WTC11 (cell line): ENCODE results near the gene LRFN2. TPM values are rescaled to one million over a fixed set of nuclear protein-coding genes. Genes with fewer than 3 reads are reported as not detected.
A peak's percentile ranks its signal among the peaks of the same experiment; 100 is the strongest.

Experiments
- ATAC-seq: fragments of 200-7000 bp; cut with Tn5 transposase; 2 replicates; pipeline ENCODE4 v1.10.0; 2021; ENCODE audit warnings: mild to moderate bottlenecking, moderate library complexity
- CTCF ChIA-PET: fragments of 300-600 bp; sonication (Branson Sonifier 250); formaldehyde crosslinking; loops from one replicate; lab custom pipeline; 2021; ENCODE audit warnings: antibody characterized with exemption; lab: Charles Lee
- POLR2A ChIA-PET: fragments of 350-600 bp; sonication (Branson Sonifier 250); formaldehyde crosslinking; loops from one replicate; lab custom pipeline; 2021; ENCODE audit warnings: antibody characterized with exemption; lab: Charles Lee
- DNase-seq: peaks from one replicate; pipeline ENCODE4 v3.0.0; 2021; ENCODE audit warnings: low spot score
- H3K27ac Mint-ChIP-seq: 2 replicates; pipeline ENCODE4 v1.8.0; 2021; ENCODE audit warnings: mixed read lengths
- H3K27me3 Mint-ChIP-seq: 2 replicates; pipeline ENCODE4 v1.8.0; 2021; ENCODE audit warnings: low read depth, mild to moderate bottlenecking, moderate library complexity, mixed read lengths
- H3K36me3 Mint-ChIP-seq: 2 replicates; pipeline ENCODE4 v1.8.0; 2021; ENCODE audit warnings: mixed read lengths
- H3K4me1 Mint-ChIP-seq: 2 replicates; pipeline ENCODE4 v1.8.0; 2022; ENCODE audit warnings: mixed read lengths
- H3K4me3 Mint-ChIP-seq: 2 replicates; pipeline ENCODE4 v1.8.0; 2021; ENCODE audit warnings: mild to moderate bottlenecking, moderate library complexity, mixed read lengths
- H3K9me3 Mint-ChIP-seq: 2 replicates; pipeline ENCODE4 v1.8.0; 2021; ENCODE audit warnings: mixed read lengths
- IRF2 ChIP-seq: sonication (generic); formaldehyde crosslinking; IDR thresholded peaks from 2 replicates; pipeline ENCODE4 v1.8.0; 2022; ENCODE audit warnings: low read depth, missing genetic modification reagents, borderline replicate concordance
- JUN ChIP-seq: sonication (generic); formaldehyde crosslinking; IDR thresholded peaks from 2 replicates; pipeline ENCODE4 v1.8.0; 2023; ENCODE audit warnings: mild to moderate bottlenecking, missing genetic modification reagents
- KAT7 ChIP-seq: sonication (generic); formaldehyde crosslinking; IDR thresholded peaks from 2 replicates; pipeline ENCODE4 v1.8.1; 2023; ENCODE audit warnings: missing genetic modification reagents, mild to moderate bottlenecking, borderline replicate concordance
- NFE2L1 ChIP-seq: sonication (generic); formaldehyde crosslinking; IDR thresholded peaks from 2 replicates; pipeline ENCODE4 v1.8.1; 2023; ENCODE audit warnings: missing genetic modification reagents
- NFYB ChIP-seq: sonication (generic); formaldehyde crosslinking; conservative IDR thresholded peaks from 2 replicates; pipeline ENCODE4 v1.8.0; 2022; ENCODE audit warnings: low read depth, missing genetic modification reagents
- RORB ChIP-seq: fragments of 250-450 bp; sonication (Bioruptor Pico); IDR thresholded peaks from 2 replicates; pipeline ENCODE4 v1.9.0; 2021; ENCODE audit warnings: mild to moderate bottlenecking
- TCF7 ChIP-seq: sonication (generic); formaldehyde crosslinking; IDR thresholded peaks from 2 replicates; pipeline ENCODE4 v1.8.0; 2022; ENCODE audit warnings: mild to moderate bottlenecking, low read depth, missing genetic modification reagents, moderate library complexity
- TEAD1 ChIP-seq: sonication (generic); formaldehyde crosslinking; IDR thresholded peaks from 2 replicates; pipeline ENCODE4 v1.8.0; 2022; ENCODE audit warnings: mild to moderate bottlenecking, missing genetic modification reagents
- TP53 ChIP-seq: sonication (generic); formaldehyde crosslinking; IDR thresholded peaks from 2 replicates; pipeline ENCODE4 v1.8.1; 2023; ENCODE audit warnings: mild to moderate bottlenecking, missing genetic modification reagents
- total RNA-seq: library from RNA; stranded (reverse); gene quantifications from 3 replicates; pipeline ENCODE4 v1.2.3, GENCODE V29; 2021
- TF ChIP-seq, protein P1 (sequence below): sonication (generic); formaldehyde crosslinking; conservative IDR thresholded peaks from 2 replicates; pipeline ENCODE4 v1.8.1; 2022; ENCODE audit warnings: mild to moderate bottlenecking, missing genetic modification reagents
- TF ChIP-seq, protein P2 (sequence below): fragments of 250-450 bp; sonication (Bioruptor Pico); IDR thresholded peaks from 2 replicates; pipeline ENCODE4 v1.9.0; 2021; ENCODE audit warnings: mild to moderate bottlenecking
- TF ChIP-seq, protein P3 (sequence below): sonication (generic); formaldehyde crosslinking; IDR thresholded peaks from 2 replicates; pipeline ENCODE4 v1.8.0; 2022; ENCODE audit warnings: mild to moderate bottlenecking, missing genetic modification reagents
- TF ChIP-seq, protein P4 (sequence below): fragments of 200-600 bp; IDR thresholded peaks from 2 replicates; pipeline ENCODE4 v1.8.0; 2022; ENCODE audit warnings: antibody characterized with exemption
- TF ChIP-seq, protein P5 (sequence below): fragments of 250-450 bp; sonication (Bioruptor Pico); IDR thresholded peaks from 2 replicates; pipeline ENCODE4 v1.9.0; 2021; ENCODE audit warnings: moderate library complexity, mild to moderate bottlenecking, inconsistent platforms, borderline replicate concordance
- TF ChIP-seq, protein P6 (sequence below): sonication (generic); formaldehyde crosslinking; IDR thresholded peaks from 2 replicates; pipeline ENCODE4 v1.8.1; 2023; ENCODE audit warnings: mild to moderate bottlenecking, missing genetic modification reagents
- TF ChIP-seq, protein P7 (sequence below): fragments of 250-450 bp; sonication (Bioruptor Pico); IDR thresholded peaks from 2 replicates; pipeline ENCODE4 v1.8.0; 2021; ENCODE audit warnings: mild to moderate bottlenecking
- TF ChIP-seq, protein P8 (sequence below): sonication (generic); formaldehyde crosslinking; IDR thresholded peaks from 2 replicates; pipeline ENCODE4 v1.8.1; 2023; ENCODE audit warnings: mild to moderate bottlenecking, missing genetic modification reagents

The LRFN2 gene
- total RNA-seq, 1 experiment from 2014 or later, result 1.6 TPM

DNA sequence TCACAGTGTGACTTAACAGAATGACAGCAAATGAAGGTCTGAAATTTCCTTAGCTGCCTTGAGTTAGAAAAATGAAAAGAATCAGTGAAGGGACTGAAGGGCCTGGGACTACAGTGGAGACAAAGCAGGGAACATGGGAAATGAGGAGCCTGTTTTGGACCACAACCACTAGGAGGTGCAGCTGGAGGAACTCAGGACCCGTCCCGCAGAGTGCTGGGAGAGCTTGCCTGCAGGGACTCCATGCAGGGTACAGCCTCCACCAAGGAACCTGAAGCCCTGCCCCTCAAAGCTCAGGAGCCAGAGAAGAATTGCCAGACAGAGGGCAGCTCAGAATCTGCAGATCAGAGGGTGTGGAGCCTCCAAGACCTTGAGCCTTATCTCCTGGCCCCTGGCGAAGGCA is 50.7 kb downstream of the LRFN2 start:
- Mint-ChIP-seq H3K27me3 (no peaks in the 10 kb centered on the region; the same call in 1 of the 2 replicates), H3K4me1 (peaks cover 22% of the 10 kb centered on the region), H3K36me3 (no peaks in the 10 kb centered on the region), H3K9me3 (no peaks in the 10 kb centered on the region), H3K27ac (no peak overlapping the region), H3K4me3 (no peak overlapping the region)
- CTCF ChIA-PET, result interaction anchor here (0.6 to 3.0 kb wide), 16 partner anchors 10 to 555 kb away, joined by 3 to 23 read pairs (median 6); partner anchors contain the start of gene LRFN2
- ATAC-seq, result peak; percentile 93
- POLR2A ChIA-PET, result no interaction called here
- TF ChIP-seq, protein P1, sequence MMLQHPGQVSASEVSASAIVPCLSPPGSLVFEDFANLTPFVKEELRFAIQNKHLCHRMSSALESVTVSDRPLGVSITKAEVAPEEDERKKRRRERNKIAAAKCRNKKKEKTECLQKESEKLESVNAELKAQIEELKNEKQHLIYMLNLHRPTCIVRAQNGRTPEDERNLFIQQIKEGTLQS, result no peak
- TF ChIP-seq IRF2 (CRISPR knock-in tag) (no peak), NFYB (CRISPR knock-in tag) (no peak), JUN (CRISPR knock-in tag) (no peak), KAT7 (CRISPR knock-in tag) (no peak), RORB (CRISPR knock-in tag) (no peak), TP53 (no peak)
- TF ChIP-seq, protein P2, sequence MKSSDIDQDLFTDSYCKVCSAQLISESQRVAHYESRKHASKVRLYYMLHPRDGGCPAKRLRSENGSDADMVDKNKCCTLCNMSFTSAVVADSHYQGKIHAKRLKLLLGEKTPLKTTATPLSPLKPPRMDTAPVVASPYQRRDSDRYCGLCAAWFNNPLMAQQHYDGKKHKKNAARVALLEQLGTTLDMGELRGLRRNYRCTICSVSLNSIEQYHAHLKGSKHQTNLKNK, result no peak
- TF ChIP-seq, protein P3, sequence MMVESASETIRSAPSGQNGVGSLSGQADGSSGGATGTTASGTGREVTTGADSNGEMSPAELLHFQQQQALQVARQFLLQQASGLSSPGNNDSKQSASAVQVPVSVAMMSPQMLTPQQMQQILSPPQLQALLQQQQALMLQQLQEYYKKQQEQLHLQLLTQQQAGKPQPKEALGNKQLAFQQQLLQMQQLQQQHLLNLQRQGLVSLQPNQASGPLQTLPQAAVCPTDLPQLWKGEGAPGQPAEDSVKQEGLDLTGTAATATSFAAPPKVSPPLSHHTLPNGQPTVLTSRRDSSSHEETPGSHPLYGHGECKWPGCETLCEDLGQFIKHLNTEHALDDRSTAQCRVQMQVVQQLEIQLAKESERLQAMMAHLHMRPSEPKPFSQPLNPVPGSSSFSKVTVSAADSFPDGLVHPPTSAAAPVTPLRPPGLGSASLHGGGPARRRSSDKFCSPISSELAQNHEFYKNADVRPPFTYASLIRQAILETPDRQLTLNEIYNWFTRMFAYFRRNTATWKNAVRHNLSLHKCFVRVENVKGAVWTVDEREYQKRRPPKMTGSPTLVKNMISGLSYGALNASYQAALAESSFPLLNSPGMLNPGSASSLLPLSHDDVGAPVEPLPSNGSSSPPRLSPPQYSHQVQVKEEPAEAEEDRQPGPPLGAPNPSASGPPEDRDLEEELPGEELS, result no peak
- peak; percentile 54 for DNase-seq

DNA sequence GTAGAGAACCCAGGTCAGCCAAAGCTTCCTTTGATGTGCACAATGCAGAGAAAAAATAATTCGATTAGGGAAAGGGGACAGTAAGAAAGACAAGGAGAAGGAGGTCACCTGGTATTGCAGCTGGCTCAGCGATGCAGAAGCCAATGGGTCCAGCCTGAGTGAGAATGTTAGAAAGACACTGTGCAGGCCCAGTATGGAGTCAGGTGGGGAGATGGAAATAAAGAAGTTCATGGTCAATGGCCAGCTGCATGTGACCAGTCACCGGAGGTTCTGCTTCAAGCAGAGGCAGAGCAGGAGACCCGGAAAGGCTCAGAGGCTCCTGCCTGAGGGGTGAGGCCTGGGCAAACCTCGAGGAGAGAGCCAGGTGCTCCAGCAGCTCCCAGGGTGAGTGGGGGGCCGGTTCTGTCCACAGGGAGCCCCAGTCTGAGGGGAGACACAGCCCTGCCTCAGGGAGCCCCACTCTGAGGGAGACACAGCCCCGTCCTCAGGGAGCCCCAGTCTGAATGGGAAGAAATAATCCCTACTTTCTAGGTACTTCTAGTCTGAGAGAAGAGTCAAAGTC is 51.3 kb downstream of the LRFN2 start:
- Mint-ChIP-seq H3K27me3 (no peaks in the 10 kb centered on the region; the same call in 1 of the 2 replicates), H3K9me3 (no peaks in the 10 kb centered on the region), H3K4me3 (no peak overlapping the region), H3K4me1 (peaks cover 17% of the 10 kb centered on the region), H3K27ac (no peak overlapping the region), H3K36me3 (no peaks in the 10 kb centered on the region)
- POLR2A ChIA-PET, result no interaction called here
- TF ChIP-seq TEAD1 (CRISPR knock-in tag) (no peak), TCF7 (CRISPR knock-in tag) (no peak), NFE2L1 (no peak)
- TF ChIP-seq, protein P4, sequence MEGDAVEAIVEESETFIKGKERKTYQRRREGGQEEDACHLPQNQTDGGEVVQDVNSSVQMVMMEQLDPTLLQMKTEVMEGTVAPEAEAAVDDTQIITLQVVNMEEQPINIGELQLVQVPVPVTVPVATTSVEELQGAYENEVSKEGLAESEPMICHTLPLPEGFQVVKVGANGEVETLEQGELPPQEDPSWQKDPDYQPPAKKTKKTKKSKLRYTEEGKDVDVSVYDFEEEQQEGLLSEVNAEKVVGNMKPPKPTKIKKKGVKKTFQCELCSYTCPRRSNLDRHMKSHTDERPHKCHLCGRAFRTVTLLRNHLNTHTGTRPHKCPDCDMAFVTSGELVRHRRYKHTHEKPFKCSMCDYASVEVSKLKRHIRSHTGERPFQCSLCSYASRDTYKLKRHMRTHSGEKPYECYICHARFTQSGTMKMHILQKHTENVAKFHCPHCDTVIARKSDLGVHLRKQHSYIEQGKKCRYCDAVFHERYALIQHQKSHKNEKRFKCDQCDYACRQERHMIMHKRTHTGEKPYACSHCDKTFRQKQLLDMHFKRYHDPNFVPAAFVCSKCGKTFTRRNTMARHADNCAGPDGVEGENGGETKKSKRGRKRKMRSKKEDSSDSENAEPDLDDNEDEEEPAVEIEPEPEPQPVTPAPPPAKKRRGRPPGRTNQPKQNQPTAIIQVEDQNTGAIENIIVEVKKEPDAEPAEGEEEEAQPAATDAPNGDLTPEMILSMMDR, result no peak
- CTCF ChIA-PET, result interaction anchor here (0.6 to 3.0 kb wide), 15 partner anchors 10 to 555 kb away, joined by 3 to 23 read pairs (median 5); partner anchors contain the start of gene LRFN2
- no peak for DNase-seq
- no peak for ATAC-seq

DNA sequence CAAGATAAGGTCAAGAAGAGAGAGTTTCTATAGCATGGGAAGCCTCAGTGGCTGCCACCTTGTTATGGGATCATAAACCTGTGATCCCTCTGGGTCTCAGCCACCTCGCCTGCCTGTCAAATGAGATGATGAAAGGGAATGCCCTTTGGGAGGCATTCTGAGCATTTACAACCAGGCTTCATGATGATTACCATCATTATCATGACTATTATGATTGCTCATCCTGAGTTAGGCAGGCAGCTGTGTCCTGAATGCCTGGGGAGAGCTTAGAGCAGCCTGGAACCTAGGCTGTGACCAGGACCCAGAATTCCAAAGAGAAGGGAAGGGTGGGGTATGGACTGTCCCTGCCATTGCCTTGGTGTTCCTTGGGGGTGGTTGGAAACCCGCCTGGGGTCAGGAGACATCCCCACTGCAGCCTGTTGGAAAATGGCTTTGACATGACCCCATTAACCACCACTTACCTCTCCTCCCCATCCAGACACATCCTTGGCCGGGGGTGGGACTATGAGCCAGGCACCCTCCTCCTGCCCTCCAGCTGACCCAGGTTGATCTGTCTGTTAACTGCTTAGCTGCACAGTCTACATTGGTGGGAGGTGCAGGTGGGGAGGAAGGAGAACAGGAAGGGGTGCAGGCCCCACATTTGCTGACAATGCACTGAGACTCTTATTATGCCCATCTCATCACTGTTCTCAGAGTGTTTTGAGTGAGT is 51.9 kb downstream of the LRFN2 start:
- ChIA-PET CTCF (interaction anchor here (1.0 to 2.8 kb wide), 5 partner anchors 11 to 207 kb away, joined by 4 to 13 read pairs (median 5); partner anchors contain the start of gene LRFN2), POLR2A (no interaction called here)
- peaks cover 19% of the 10 kb centered on the region for H3K4me1 Mint-ChIP-seq
- ATAC-seq, result no peak
- no peaks in the 10 kb centered on the region for H3K36me3 Mint-ChIP-seq
- H3K27ac Mint-ChIP-seq, result no peak overlapping the region
- H3K9me3 Mint-ChIP-seq, result no peaks in the 10 kb centered on the region
- no peak for DNase-seq
- TF ChIP-seq, protein P5, sequence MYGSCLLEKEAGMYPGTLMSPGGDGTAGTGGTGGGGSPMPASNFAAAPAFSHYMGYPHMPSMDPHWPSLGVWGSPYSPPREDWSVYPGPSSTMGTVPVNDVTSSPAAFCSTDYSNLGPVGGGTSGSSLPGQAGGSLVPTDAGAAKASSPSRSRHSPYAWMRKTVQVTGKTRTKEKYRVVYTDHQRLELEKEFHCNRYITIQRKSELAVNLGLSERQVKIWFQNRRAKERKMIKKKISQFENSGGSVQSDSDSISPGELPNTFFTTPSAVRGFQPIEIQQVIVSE (CRISPR knock-in tag), result no peak
- TF ChIP-seq, protein P6, sequence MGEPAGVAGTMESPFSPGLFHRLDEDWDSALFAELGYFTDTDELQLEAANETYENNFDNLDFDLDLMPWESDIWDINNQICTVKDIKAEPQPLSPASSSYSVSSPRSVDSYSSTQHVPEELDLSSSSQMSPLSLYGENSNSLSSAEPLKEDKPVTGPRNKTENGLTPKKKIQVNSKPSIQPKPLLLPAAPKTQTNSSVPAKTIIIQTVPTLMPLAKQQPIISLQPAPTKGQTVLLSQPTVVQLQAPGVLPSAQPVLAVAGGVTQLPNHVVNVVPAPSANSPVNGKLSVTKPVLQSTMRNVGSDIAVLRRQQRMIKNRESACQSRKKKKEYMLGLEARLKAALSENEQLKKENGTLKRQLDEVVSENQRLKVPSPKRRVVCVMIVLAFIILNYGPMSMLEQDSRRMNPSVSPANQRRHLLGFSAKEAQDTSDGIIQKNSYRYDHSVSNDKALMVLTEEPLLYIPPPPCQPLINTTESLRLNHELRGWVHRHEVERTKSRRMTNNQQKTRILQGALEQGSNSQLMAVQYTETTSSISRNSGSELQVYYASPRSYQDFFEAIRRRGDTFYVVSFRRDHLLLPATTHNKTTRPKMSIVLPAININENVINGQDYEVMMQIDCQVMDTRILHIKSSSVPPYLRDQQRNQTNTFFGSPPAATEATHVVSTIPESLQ (CRISPR knock-in tag), result no peak
- TF ChIP-seq, protein P7, sequence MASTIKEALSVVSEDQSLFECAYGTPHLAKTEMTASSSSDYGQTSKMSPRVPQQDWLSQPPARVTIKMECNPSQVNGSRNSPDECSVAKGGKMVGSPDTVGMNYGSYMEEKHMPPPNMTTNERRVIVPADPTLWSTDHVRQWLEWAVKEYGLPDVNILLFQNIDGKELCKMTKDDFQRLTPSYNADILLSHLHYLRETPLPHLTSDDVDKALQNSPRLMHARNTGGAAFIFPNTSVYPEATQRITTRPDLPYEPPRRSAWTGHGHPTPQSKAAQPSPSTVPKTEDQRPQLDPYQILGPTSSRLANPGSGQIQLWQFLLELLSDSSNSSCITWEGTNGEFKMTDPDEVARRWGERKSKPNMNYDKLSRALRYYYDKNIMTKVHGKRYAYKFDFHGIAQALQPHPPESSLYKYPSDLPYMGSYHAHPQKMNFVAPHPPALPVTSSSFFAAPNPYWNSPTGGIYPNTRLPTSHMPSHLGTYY, result no peak
- TF ChIP-seq, protein P8, sequence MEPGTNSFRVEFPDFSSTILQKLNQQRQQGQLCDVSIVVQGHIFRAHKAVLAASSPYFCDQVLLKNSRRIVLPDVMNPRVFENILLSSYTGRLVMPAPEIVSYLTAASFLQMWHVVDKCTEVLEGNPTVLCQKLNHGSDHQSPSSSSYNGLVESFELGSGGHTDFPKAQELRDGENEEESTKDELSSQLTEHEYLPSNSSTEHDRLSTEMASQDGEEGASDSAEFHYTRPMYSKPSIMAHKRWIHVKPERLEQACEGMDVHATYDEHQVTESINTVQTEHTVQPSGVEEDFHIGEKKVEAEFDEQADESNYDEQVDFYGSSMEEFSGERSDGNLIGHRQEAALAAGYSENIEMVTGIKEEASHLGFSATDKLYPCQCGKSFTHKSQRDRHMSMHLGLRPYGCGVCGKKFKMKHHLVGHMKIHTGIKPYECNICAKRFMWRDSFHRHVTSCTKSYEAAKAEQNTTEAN, result no peak
- TF ChIP-seq, all 79 proteins: peak for 0
- H3K27me3 Mint-ChIP-seq, result peaks cover 2% of the 10 kb centered on the region
- H3K4me3 Mint-ChIP-seq, result no peak overlapping the region
